Measurements from ENCODE around the gene PHPT1. TPM values are rescaled to one million over a fixed set of nuclear protein-coding genes. Genes with fewer than 3 reads are reported as not detected.
"Not testable (repeated sequence)": the region's sequence is repeated elsewhere in the genome, so short reads cannot be mapped to it uniquely, and the experiment has no call there.

PHPT1 gene
- 75.4 and 105 TPM in 2 replicates for total RNA-seq

DNA sequence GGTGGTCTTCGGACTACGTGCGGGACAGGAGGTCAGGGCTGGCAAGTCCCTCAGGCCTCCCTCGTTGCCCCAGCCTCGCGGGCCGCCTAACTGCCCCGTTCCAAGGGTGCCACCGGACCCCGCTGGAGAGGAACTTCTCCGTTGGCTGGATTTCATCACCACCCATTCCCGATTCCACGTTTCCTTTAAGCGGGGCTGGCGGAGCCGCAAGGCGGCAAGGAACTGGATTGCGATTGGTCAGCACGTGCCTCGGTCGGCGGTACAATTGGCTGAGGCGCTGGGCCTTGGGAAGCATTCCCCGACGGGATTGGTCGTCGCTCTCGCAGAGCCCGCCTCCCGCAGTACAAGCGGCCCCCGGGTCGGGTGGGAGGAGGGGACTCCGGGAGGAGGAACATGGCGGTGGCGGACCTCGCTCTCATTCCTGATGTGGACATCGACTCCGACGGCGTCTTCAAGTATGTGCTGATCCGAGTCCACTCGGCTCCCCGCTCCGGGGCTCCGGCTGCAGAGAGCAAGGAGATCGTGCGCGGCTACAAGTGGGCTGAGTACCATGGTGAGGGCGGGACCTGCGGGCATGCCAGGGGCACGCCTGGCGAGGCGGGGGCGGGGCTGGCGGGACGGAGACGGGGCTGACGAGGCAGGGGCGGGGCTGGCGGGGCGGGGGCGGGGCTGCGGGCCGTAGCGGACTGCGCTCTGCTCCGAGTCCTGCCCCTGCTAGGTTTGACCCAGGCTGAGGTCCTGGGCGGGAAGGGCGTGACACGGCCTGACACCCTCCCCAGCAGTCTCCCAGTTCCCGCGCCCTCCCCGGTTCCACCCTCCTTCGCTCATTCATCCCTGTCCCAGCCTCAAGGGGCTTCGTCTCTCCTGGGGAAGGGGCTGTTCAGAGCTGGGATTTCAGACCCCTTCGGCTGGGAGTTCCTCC lies at the start of gene PHPT1:
TSS of gene PHPT1 (plus strand) at position 372 of the 922 bp plus-strand sequence. CDS start at position 394, 22 bp downstream.
- H3K4me3 ChIP-seq (ENCODE audit: low read depth, low read length) = peak within 1 kb of the TSS; percentile 99
- no peak for TF ChIP-seq CTCF (IDR thresholded peaks at IDR 0.05; ENCODE audit: insufficient read depth, low read depth, low read length)
- DNase-seq (ENCODE audit: low read depth) = peak; percentile 99

- peak; percentile 88 for DNase-seq (ENCODE audit: low read depth)
- no peak for TF ChIP-seq CTCF (IDR thresholded peaks at IDR 0.05; ENCODE audit: insufficient read depth, low read depth, low read length)
- H3K4me3 ChIP-seq (ENCODE audit: low read depth, low read length) = peak overlapping the region; percentile 64
Measured at GRCh38 chr9:136799854-136800657, 49.2 kb upstream of the PHPT1 start.

DNA sequence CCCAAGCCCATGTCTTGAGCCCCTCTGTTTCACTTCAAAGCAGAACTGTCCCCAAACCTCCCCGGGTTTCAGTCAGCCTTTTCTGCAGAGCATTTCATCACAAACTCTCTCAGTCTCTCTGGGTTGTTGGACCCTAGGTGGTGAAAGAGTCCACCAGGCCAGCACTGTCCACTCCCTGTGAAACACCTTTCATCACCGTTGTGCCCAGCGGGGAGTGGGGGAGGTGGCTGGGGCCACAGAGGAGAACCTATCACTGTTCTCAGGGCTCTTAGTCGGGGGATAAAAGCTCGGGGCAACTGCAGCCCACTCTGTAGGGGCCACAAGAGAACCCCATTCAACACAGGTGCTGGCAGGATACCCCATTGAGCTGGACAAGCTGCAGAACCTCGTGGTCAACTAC lies 46.9 kb upstream of the PHPT1 start:
- DNase-seq (ENCODE audit: low read depth) = no peak
- H3K4me3 ChIP-seq (ENCODE audit: low read depth, low read length) = no peak overlapping the region
- TF ChIP-seq CTCF (IDR thresholded peaks at IDR 0.05; ENCODE audit: insufficient read depth, low read depth, low read length) = no peak

- H3K4me3 ChIP-seq (ENCODE audit: low read depth, low read length); DNase-seq (ENCODE audit: low read depth): not testable (repeated sequence)
Measured at GRCh38 chr9:136803009-136803550, 46.1 kb upstream of the PHPT1 start.

DNA sequence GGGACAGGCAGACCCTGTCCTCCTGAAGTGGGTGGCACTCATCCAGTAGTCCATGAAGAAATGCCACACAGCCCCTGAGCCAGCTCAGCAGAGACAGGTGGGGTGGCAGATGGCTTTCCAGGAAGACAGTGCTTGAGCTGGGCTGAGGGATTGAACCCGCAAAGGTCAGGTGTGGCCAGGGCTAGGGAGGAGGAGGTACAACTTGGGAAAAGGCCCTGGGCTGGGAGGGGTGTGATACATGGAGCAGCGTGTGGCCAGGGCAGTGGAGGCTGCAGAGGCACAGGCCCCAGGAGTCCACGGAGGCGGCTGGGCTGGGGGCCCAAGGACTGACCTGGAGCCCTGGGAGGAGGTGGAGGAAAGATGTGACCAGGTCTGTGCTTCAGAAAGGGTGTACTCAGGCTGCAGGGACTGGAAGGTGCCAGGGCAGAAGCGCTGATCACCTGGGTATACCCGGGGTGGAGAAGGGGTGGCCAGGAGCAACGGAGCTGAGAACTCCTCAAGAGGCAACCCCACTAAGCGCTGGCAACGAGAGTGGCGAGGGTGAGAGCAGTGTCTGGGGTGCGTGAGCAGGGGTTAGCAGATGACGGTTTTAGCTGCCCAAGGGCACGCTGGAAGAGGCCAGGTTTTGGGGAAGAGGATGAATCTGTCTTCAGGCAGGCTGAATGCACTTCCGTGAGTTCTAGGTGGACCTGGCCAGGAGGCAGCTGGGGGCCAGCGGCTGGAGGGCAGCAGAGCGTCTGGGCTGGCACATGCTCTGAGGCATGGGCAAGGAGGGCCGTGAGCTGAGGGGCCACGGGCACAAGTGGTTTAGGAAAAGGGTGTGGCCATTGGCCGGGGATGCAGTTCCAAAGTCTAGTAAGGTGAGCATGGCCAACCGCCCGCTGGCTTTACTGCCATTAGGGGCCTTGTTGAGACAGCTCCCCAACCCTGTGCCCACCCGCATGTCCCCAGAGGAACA lies 45.4 kb upstream of the PHPT1 start:
- DNase-seq (ENCODE audit: low read depth) = no peak
- TF ChIP-seq CTCF (IDR thresholded peaks at IDR 0.05; ENCODE audit: insufficient read depth, low read depth, low read length) = no peak
- no peak overlapping the region for H3K4me3 ChIP-seq (ENCODE audit: low read depth, low read length)

DNA sequence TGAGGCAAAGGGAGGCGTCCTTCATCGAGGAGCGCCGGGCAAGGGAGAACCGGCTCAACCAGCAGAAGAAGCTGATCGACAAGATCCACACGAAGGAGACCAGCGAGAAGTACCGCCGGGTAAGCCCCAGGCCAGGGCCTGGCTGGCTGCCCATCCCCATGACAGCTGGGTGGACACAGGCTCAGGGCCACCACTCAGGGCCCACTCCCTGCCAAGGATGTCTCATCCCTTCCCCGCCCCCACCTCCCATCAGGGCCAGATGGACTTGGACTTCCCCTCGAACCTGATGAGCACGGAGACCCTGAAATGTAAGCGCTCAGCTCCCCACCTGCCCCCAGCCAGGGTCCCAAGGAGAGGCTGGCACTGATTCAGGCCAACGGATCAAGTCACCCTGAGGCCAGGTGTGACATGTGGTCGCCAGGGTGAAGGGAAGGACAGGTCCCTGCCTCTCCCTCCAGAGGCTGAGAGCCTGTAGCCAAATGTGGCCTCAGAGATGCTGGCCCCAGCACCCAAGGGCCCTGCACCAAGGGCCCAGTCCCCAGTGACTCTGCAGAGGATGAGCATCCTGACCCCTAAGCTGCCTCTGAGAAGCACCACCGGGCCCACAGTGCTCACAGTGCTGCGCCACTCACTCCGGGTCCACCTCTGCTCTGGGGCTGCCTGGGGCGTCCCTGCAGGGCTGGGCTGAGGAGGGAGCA lies 44.6 kb upstream of the PHPT1 start:
- TF ChIP-seq CTCF (IDR thresholded peaks at IDR 0.05; ENCODE audit: insufficient read depth, low read depth, low read length) = no peak
- DNase-seq (ENCODE audit: low read depth) = no peak
- no peak overlapping the region for H3K4me3 ChIP-seq (ENCODE audit: low read depth, low read length)
